Measurements from ENCODE around the gene KLRF2.

DNA sequence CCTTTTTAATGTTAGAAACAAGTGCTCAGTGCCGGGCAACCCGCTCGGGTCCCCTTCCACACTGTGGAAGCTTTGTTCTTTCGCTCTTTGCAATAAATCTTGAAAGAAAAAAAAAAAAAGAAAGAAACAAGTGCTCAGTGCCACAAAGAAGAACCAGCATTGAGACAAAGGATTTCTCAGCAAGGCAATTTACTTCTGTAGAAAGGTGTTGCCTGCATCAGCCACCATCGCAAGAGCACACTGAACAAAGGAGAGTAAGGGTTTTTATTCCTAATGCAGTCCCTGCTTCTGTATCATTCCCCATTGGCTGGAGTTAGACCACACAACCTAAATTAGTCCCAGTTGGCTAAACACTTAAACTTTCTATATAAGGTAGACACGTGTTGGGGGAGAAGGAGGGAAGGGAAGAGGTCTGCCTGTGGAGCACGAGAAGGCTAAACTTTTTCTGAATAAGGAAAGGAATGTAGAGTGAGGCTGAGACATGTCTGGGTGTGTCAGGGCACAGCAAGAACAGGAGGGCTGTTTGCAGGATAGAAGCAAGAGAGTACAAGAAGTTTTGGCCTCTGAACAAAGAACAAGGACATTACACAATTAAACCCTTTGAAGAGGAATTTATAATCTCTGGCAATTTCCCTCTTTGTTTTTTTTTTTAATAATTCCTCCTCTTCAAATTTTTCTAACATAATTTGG is 21.4 kb downstream of the KLRF2 start:
- no peak for TF ChIP-seq ELF1 (IDR thresholded peaks at IDR 0.05)
- TF ChIP-seq CHD2 (IDR thresholded peaks at IDR 0.05; ENCODE audit: low read length, partially characterized antibody): no peak
- no peak for TF ChIP-seq MXI1 (IDR thresholded peaks at IDR 0.05; ENCODE audit: low read depth, low read length)
- TF ChIP-seq RFX5 (IDR thresholded peaks at IDR 0.05; ENCODE audit: low read length): no peak
- TF ChIP-seq TCF12 (IDR thresholded peaks at IDR 0.05): no peak
- no peak for TF ChIP-seq TAF1 (IDR thresholded peaks at IDR 0.05; ENCODE audit: borderline replicate concordance, low read depth, low read length)
- no peak for TF ChIP-seq POLR2AphosphoS5 (IDR thresholded peaks at IDR 0.05; ENCODE audit: low read depth, low read length)
- TF ChIP-seq, protein P1, sequence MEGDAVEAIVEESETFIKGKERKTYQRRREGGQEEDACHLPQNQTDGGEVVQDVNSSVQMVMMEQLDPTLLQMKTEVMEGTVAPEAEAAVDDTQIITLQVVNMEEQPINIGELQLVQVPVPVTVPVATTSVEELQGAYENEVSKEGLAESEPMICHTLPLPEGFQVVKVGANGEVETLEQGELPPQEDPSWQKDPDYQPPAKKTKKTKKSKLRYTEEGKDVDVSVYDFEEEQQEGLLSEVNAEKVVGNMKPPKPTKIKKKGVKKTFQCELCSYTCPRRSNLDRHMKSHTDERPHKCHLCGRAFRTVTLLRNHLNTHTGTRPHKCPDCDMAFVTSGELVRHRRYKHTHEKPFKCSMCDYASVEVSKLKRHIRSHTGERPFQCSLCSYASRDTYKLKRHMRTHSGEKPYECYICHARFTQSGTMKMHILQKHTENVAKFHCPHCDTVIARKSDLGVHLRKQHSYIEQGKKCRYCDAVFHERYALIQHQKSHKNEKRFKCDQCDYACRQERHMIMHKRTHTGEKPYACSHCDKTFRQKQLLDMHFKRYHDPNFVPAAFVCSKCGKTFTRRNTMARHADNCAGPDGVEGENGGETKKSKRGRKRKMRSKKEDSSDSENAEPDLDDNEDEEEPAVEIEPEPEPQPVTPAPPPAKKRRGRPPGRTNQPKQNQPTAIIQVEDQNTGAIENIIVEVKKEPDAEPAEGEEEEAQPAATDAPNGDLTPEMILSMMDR (IDR thresholded peaks at IDR 0.05): no peak

All from SK-N-SH (cell line).